ENCODE data around the gene CCDC9B.

The CCDC9B gene

DNA sequence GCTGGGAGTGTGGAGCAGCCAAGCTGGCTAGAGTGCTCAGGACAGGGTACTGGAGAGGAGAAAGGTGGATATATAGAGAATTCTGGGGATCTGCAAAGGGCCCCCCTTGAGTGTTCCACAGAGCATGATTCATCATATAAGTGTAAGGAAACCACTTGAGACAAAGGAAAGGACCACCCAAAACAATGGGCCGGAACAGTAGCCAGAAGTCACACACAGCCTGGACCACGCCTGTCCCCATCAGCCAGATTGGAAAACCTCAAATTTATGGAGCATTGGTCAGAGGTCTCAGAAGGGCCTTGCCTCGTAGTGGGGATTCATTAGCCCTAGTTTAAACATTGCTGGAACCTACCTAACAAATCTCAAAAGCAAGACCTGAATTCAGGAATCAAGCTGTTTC lies 36.9 kb upstream of the CCDC9B start:
- Histone ChIP-seq H2AFZ (ENCODE audit: low read length) (no peak overlapping the region), H4K20me1 (ENCODE audit: insufficient read depth, low read length) (no peaks in the 10 kb centered on the region), H3K27ac (ENCODE audit: low read length) (no peak overlapping the region), H3K36me3 (replicated peaks; ENCODE audit: insufficient read depth, low read length) (no peaks in the 10 kb centered on the region), H3K4me3 (ENCODE audit: low read length) (no peak overlapping the region), H3F3A (ENCODE audit: insufficient read depth, low read length) (no peaks in the 10 kb centered on the region), H3K27me3 (replicated peaks; ENCODE audit: insufficient read depth, low read length) (no peaks in the 10 kb centered on the region), H3K79me2 (ENCODE audit: low read length) (no peaks in the 10 kb centered on the region), H3K9ac (ENCODE audit: low read length) (no peak overlapping the region), H3K9me3 (replicated peaks; ENCODE audit: insufficient read depth, low read length) (no peaks in the 10 kb centered on the region), H3K4me2 (ENCODE audit: low read depth, low read length) (no peak overlapping the region), H3K9me2 (replicated peaks; ENCODE audit: insufficient read depth, low read length) (no peaks in the 10 kb centered on the region), H3K4me1 (ENCODE audit: low read length) (no peaks in the 10 kb centered on the region)
- no peak for DNase-seq
- TF ChIP-seq EZH2 (optimal IDR thresholded peaks at IDR 0.05; ENCODE audit: low read depth, low read length) (no peak), EZH2phosphoT487 (IDR thresholded peaks at IDR 0.05; ENCODE audit: low read length) (no peak)
- TF ChIP-seq, protein P1, sequence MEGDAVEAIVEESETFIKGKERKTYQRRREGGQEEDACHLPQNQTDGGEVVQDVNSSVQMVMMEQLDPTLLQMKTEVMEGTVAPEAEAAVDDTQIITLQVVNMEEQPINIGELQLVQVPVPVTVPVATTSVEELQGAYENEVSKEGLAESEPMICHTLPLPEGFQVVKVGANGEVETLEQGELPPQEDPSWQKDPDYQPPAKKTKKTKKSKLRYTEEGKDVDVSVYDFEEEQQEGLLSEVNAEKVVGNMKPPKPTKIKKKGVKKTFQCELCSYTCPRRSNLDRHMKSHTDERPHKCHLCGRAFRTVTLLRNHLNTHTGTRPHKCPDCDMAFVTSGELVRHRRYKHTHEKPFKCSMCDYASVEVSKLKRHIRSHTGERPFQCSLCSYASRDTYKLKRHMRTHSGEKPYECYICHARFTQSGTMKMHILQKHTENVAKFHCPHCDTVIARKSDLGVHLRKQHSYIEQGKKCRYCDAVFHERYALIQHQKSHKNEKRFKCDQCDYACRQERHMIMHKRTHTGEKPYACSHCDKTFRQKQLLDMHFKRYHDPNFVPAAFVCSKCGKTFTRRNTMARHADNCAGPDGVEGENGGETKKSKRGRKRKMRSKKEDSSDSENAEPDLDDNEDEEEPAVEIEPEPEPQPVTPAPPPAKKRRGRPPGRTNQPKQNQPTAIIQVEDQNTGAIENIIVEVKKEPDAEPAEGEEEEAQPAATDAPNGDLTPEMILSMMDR (IDR thresholded peaks at IDR 0.05; ENCODE audit: low read length) = no peak

DNA sequence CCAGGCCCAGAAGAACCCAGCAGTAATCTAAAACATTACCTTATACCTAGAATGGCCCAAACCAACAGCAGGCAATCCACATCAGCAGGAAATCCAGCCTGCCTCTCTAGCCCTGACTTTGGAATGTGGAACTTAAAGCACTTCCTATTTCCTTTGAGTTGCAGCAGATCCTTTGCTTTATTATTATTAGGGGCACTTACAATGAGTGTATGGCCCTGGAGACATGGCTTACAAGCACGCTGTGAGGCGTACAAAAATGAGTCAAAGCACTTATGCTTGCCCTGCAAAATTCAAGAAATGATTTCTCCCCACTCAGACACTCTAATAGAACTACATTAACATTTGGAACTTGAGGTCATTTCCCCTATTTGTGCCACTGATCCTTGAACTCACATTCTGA lies 32.2 kb upstream of the CCDC9B start:
- no peaks in the 10 kb centered on the region for H3K36me3 ChIP-seq (replicated peaks; ENCODE audit: insufficient read depth, low read length)
- H2AFZ ChIP-seq (ENCODE audit: low read length) = no peak overlapping the region
- no peaks in the 10 kb centered on the region for H3F3A ChIP-seq (ENCODE audit: insufficient read depth, low read length)
- no peaks in the 10 kb centered on the region for H3K9me3 ChIP-seq (replicated peaks; ENCODE audit: insufficient read depth, low read length)
- TF ChIP-seq, protein P1 (IDR thresholded peaks at IDR 0.05; ENCODE audit: low read length) = no peak
- TF ChIP-seq EZH2phosphoT487 (IDR thresholded peaks at IDR 0.05; ENCODE audit: low read length) (no peak), EZH2 (optimal IDR thresholded peaks at IDR 0.05; ENCODE audit: low read depth, low read length) (no peak)
- no peak overlapping the region for H3K9ac ChIP-seq (ENCODE audit: low read length)
- DNase-seq = no peak
- H3K27me3 ChIP-seq (replicated peaks; ENCODE audit: insufficient read depth, low read length) = peaks cover 14% of the 10 kb centered on the region; the same call in 1 of the 2 replicates
- peaks cover 5% of the 10 kb centered on the region; the same call in 1 of the 2 replicates for H3K4me1 ChIP-seq (ENCODE audit: low read length)
- H3K4me2 ChIP-seq (ENCODE audit: low read depth, low read length) = no peak overlapping the region
- no peaks in the 10 kb centered on the region for H3K79me2 ChIP-seq (ENCODE audit: low read length)
- H3K9me2 ChIP-seq (replicated peaks; ENCODE audit: insufficient read depth, low read length) = no peaks in the 10 kb centered on the region
- H3K4me3 ChIP-seq (ENCODE audit: low read length) = no peak overlapping the region
- H4K20me1 ChIP-seq (ENCODE audit: insufficient read depth, low read length) = no peaks in the 10 kb centered on the region
- no peak overlapping the region for H3K27ac ChIP-seq (ENCODE audit: low read length)

DNA sequence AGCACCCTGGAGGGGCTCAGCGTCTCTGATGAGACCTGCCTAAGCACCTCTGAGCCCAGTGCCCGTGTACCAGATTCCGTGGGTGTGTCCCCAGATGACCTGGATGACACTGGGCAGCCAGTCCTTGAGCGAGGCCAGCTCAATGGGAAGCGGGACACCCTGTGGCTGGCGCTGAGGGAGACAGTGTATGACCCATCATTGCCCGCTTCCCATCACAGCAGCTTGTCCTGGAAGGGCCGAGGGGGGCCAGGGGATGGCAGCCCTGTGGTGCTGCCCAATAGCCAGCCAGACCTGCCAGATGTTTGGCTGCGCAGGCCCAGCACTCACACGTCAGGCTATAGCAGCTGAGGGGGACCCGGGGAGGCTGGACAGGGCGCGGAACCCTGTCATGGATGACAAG lies 29.2 kb upstream of the CCDC9B start:
- no peaks in the 10 kb centered on the region for H3K9me3 ChIP-seq (replicated peaks; ENCODE audit: insufficient read depth, low read length)
- no peaks in the 10 kb centered on the region; the same call in 1 of the 2 replicates for H3F3A ChIP-seq (ENCODE audit: insufficient read depth, low read length)
- H4K20me1 ChIP-seq (ENCODE audit: insufficient read depth, low read length) = no peaks in the 10 kb centered on the region
- H3K4me3 ChIP-seq (ENCODE audit: low read length) = no peak overlapping the region
- H3K27ac ChIP-seq (ENCODE audit: low read length) = no peak overlapping the region
- H3K27me3 ChIP-seq (replicated peaks; ENCODE audit: insufficient read depth, low read length) = peaks cover 14% of the 10 kb centered on the region; the same call in 1 of the 2 replicates
- TF ChIP-seq EZH2 (optimal IDR thresholded peaks at IDR 0.05; ENCODE audit: low read depth, low read length) (no peak), EZH2phosphoT487 (IDR thresholded peaks at IDR 0.05; ENCODE audit: low read length) (no peak)
- TF ChIP-seq, protein P1 (IDR thresholded peaks at IDR 0.05; ENCODE audit: low read length) = no peak
- H3K36me3 ChIP-seq (replicated peaks; ENCODE audit: insufficient read depth, low read length) = no peaks in the 10 kb centered on the region
- no peak overlapping the region for H2AFZ ChIP-seq (ENCODE audit: low read length)
- no peak overlapping the region for H3K4me2 ChIP-seq (ENCODE audit: low read depth, low read length)
- H3K9ac ChIP-seq (ENCODE audit: low read length) = no peak overlapping the region
- peaks cover 12% of the 10 kb centered on the region for H3K4me1 ChIP-seq (ENCODE audit: low read length)
- H3K9me2 ChIP-seq (replicated peaks; ENCODE audit: insufficient read depth, low read length) = no peaks in the 10 kb centered on the region
- no peaks in the 10 kb centered on the region for H3K79me2 ChIP-seq (ENCODE audit: low read length)
- DNase-seq = no peak
